Panc1 (cell line): ENCODE measurements around the gene FSD1L. TPM values are rescaled to one million over a fixed set of nuclear protein-coding genes. Genes with fewer than 3 reads are reported as not detected.
"Not testable (repeated sequence)": the region's sequence is repeated elsewhere in the genome, so short reads cannot be mapped to it uniquely, and the experiment has no call there.

ENCODE experiments used
- ATAC-seq: fragments of 200-7000 bp; cut with Tn5 transposase; 2 replicates; pipeline ENCODE4 v1.9.1; 2020; ENCODE audit warnings: mild to moderate bottlenecking, moderate library complexity
- BruUV-seq: library from RNA; stranded (reverse); fragments of 400-500 nt; replicated peaks from 2 replicates; lab custom pipeline; 2021; lab: Mats Ljungman, UMichigan
- CTCF ChIA-PET: fragments of 300-600 bp; sonication (Branson Sonifier 250); formaldehyde crosslinking; loops from one replicate; lab custom pipeline; 2022; ENCODE audit warnings: antibody characterized with exemption; lab: Charles Lee
- POLR2A ChIA-PET: fragments of 300-600 bp; sonication (Branson Sonifier 250); formaldehyde crosslinking; loops from one replicate; lab custom pipeline; 2022; ENCODE audit warnings: antibody characterized with exemption; lab: Charles Lee
- DNase-seq: peaks from one replicate; pipeline ENCODE4 v3.0.0-alpha.2; 2010; ENCODE audit warnings: low read depth, low spot score
- H3K27ac ChIP-seq: 2 replicates; pipeline ENCODE4 v1.5.1; 2011; ENCODE audit warnings: mild to moderate bottlenecking, low read length, inconsistent platforms
- H3K27me3 ChIP-seq: fragments of 200-500 bp; sonication (Bioruptor generic); 2 replicates; pipeline ENCODE4 v1.6.0; 2014; ENCODE audit warnings: low read length, inconsistent platforms; ENCODE audit not compliant: control insufficient read depth, insufficient read depth
- H3K36me3 ChIP-seq: fragments of 200-500 bp; sonication (Bioruptor generic); 2 replicates; pipeline ENCODE4 v1.5.1; 2014; ENCODE audit warnings: inconsistent platforms, mild to moderate bottlenecking, low read length, moderate library complexity; ENCODE audit not compliant: control insufficient read depth, insufficient read depth
- H3K4me1 ChIP-seq: 2 replicates; pipeline ENCODE4 v1.5.1; 2011; ENCODE audit warnings: inconsistent platforms, mild to moderate bottlenecking, low read length, moderate library complexity; ENCODE audit not compliant: control insufficient read depth, insufficient read depth
- H3K4me3 ChIP-seq, 2 experiments: 2 replicates each; pipeline ENCODE4 v1.5.1; 2011 to 2012; ENCODE audit warnings: low read depth in 2 of 2, low read length in 2 of 2, mild to moderate bottlenecking in 2 of 2, inconsistent platforms in 1 of 2, moderate library complexity in 1 of 2
- H3K9me3 ChIP-seq: fragments of 200-500 bp; sonication (Bioruptor generic); 2 replicates; pipeline ENCODE4 v1.5.1; 2014; ENCODE audit warnings: low read depth, mild to moderate bottlenecking, inconsistent platforms, low read length, moderate library complexity; ENCODE audit not compliant: control insufficient read depth, insufficient read depth
- CTCF ChIP-seq: fragments of 450-650 bp; IDR thresholded peaks from 2 replicates; pipeline ENCODE4 v1.5.1; 2017; ENCODE audit warnings: mild to moderate bottlenecking
- POLR2AphosphoS5 ChIP-seq: IDR thresholded peaks from 2 replicates; pipeline ENCODE4 v1.6.1; 2012; ENCODE audit warnings: mild to moderate bottlenecking, low read depth, low read length, moderate library complexity
- REST ChIP-seq, 2 experiments: IDR thresholded peaks; 2 replicates each; pipeline ENCODE4 v1.6.1; 2011 to 2012; ENCODE audit warnings: low read depth in 2 of 2, control low read depth in 1 of 2, low read length in 1 of 2, mild to moderate bottlenecking in 1 of 2, moderate library complexity in 1 of 2; ENCODE audit not compliant: insufficient read depth in 1 of 2
- SIN3A ChIP-seq: IDR thresholded peaks from 2 replicates; pipeline ENCODE4 v1.6.1; 2012; ENCODE audit warnings: low read depth, mild to moderate bottlenecking, low read length, moderate library complexity, borderline replicate concordance; ENCODE audit not compliant: insufficient read depth
- TCF7L2 ChIP-seq: IDR thresholded peaks from 2 replicates; pipeline ENCODE4 v1.6.1; 2011; ENCODE audit warnings: mild to moderate bottlenecking, low read depth, low read length, inconsistent platforms
- in situ Hi-C: cut with HindIII; loops from 2 replicates; pipeline ENCODE4 v1.10.0; 2016; ENCODE audit warnings: low sequenced_read_pairs, low pct_unique_long_range_greater_than_20kb
- intact Hi-C: fragments of 100-400 bp; cut with micrococcal nuclease; formaldehyde crosslinking; loops from one replicate; pipeline ENCODE4 v1.10.0; 2022; ENCODE audit not compliant: unreplicated experiment
- total RNA-seq: library from RNA; stranded (reverse); gene quantifications from one replicate; pipeline ENCODE4 v1.2.1, GENCODE V29; 2021; ENCODE audit not compliant: unreplicated experiment

Gene FSD1L
- total RNA-seq, 1 experiment from 2014 or later = 5.1 TPM

GRCh38 chr9:105515811-105516413, 68.1 kb downstream of the FSD1L start:
- TF ChIP-seq POLR2AphosphoS5 = no peak
- TF ChIP-seq REST (IDR thresholded peaks at IDR 0.05; ENCODE audit: insufficient read depth in 1 of 2, low read depth in 2 of 2, low read length in 1 of 2) = no peak
- TF ChIP-seq SIN3A = no peak
- no peak for TF ChIP-seq TCF7L2
- TF ChIP-seq CTCF = no peak
- intact Hi-C loops (no loop called here), in situ Hi-C loops (no loop called here)
- CTCF ChIA-PET = no interaction called here
- POLR2A ChIA-PET = no interaction called here
- DNase-seq (no peak), ATAC-seq (no peak)
- no TSS peak for BruUV-seq
- no peaks in the 10 kb centered on the region for H3K27me3 ChIP-seq
- no peak overlapping the region for H3K27ac ChIP-seq
- no peak overlapping the region for H3K4me3 ChIP-seq
- no peaks in the 10 kb centered on the region for H3K4me1 ChIP-seq
- peaks cover 4% of the 10 kb centered on the region; the same call in 1 of the 2 replicates for H3K36me3 ChIP-seq
- H3K9me3 ChIP-seq = no peaks in the 10 kb centered on the region

GRCh38 chr9:105519710-105520369, 72.0 kb downstream of the FSD1L start:
- DNase-seq, intact Hi-C loops, H3K4me1 ChIP-seq, H3K36me3 ChIP-seq, BruUV-seq, H3K27ac ChIP-seq, CTCF ChIA-PET, H3K9me3 ChIP-seq, H3K27me3 ChIP-seq, in situ Hi-C loops, POLR2A ChIA-PET: not testable (repeated sequence)
- H3K4me3 ChIP-seq = peak overlapping the region in 1 of 2 experiments; percentile 20; a peak in 1 of 4 replicates
- ATAC-seq = peak; percentile 84

- in situ Hi-C loops, H3K36me3 ChIP-seq, intact Hi-C loops, H3K4me3 ChIP-seq, ATAC-seq, H3K27ac ChIP-seq, H3K27me3 ChIP-seq, POLR2A ChIA-PET, H3K4me1 ChIP-seq, H3K9me3 ChIP-seq, DNase-seq, CTCF ChIA-PET, BruUV-seq: not testable (repeated sequence)
These were observed 73.2 kb downstream of the FSD1L start for GRCh38 chr9:105520992-105521391.

GRCh38 chr9:105522618-105523385, 75.0 kb downstream of the FSD1L start:
- CTCF ChIA-PET, H3K4me3 ChIP-seq: not testable (repeated sequence)

More at GRCh38 chr9:105522618-105523385, 75.0 kb downstream of the FSD1L start:
- in situ Hi-C loops, H3K27me3 ChIP-seq, H3K4me1 ChIP-seq, ATAC-seq, H3K27ac ChIP-seq, H3K36me3 ChIP-seq, H3K9me3 ChIP-seq, POLR2A ChIA-PET, intact Hi-C loops, DNase-seq: not testable (repeated sequence)
- TSS peak; percentile 36 for BruUV-seq
